ENCODE data around the gene CEP128.

CEP128 gene

GRCh38 chr14:80771201-80771600, 170.3 kb downstream of the CEP128 start:
- Histone ChIP-seq H3K4me3 (ENCODE audit: low read depth in 1 of 2, low read length in 2 of 2) (no peak overlapping the region), H3K36me3 (ENCODE audit: control insufficient read depth in 1 of 2, insufficient read depth in 2 of 2, low read length in 2 of 2) (no peaks in the 10 kb centered on the region), H3K4me1 (ENCODE audit: control insufficient read depth in 1 of 2, insufficient read depth in 2 of 2, low read length in 2 of 2) (no peaks in the 10 kb centered on the region), H3K9me3 (ENCODE audit: control insufficient read depth in 1 of 2, low read length in 2 of 2) (no peaks in the 10 kb centered on the region), H3K27ac (ENCODE audit: low read length) (no peak overlapping the region), H3K27me3 (ENCODE audit: low read depth, low read length) (no peaks in the 10 kb centered on the region)

- no peaks in the 10 kb centered on the region for H3K9me3 ChIP-seq (ENCODE audit: control insufficient read depth in 1 of 2, low read length in 2 of 2)
These were observed 171.2 kb downstream of the CEP128 start for GRCh38 chr14:80770114-80770908.

GRCh38 chr14:80768646-80769045, 172.9 kb downstream of the CEP128 start:
- H3K36me3 ChIP-seq (ENCODE audit: control insufficient read depth in 1 of 2, insufficient read depth in 2 of 2, low read length in 2 of 2), result no peaks in the 10 kb centered on the region
- H3K4me3 ChIP-seq (ENCODE audit: low read depth in 1 of 2, low read length in 2 of 2), result no peak overlapping the region
- H3K9me3 ChIP-seq (ENCODE audit: control insufficient read depth in 1 of 2, low read length in 2 of 2), result no peaks in the 10 kb centered on the region
- no peaks in the 10 kb centered on the region for H3K27me3 ChIP-seq (ENCODE audit: low read depth, low read length)
- H3K4me1 ChIP-seq (ENCODE audit: control insufficient read depth in 1 of 2, insufficient read depth in 2 of 2, low read length in 2 of 2), result no peaks in the 10 kb centered on the region
- H3K27ac ChIP-seq (ENCODE audit: low read length), result no peak overlapping the region

More at GRCh38 chr14:80770114-80770908, 171.2 kb downstream of the CEP128 start:
- H3K27me3 ChIP-seq (ENCODE audit: low read depth, low read length), result no peaks in the 10 kb centered on the region
- H3K36me3 ChIP-seq (ENCODE audit: control insufficient read depth in 1 of 2, insufficient read depth in 2 of 2, low read length in 2 of 2), result no peaks in the 10 kb centered on the region
- no peak overlapping the region for H3K4me3 ChIP-seq (ENCODE audit: low read depth in 1 of 2, low read length in 2 of 2)
- no peaks in the 10 kb centered on the region for H3K4me1 ChIP-seq (ENCODE audit: control insufficient read depth in 1 of 2, insufficient read depth in 2 of 2, low read length in 2 of 2)
- H3K27ac ChIP-seq (ENCODE audit: low read length), result no peak overlapping the region

- H3K4me3 ChIP-seq (ENCODE audit: low read depth in 1 of 2, low read length in 2 of 2), result no peak overlapping the region
- no peaks in the 10 kb centered on the region for H3K4me1 ChIP-seq (ENCODE audit: control insufficient read depth in 1 of 2, insufficient read depth in 2 of 2, low read length in 2 of 2)
- no peaks in the 10 kb centered on the region for H3K9me3 ChIP-seq (ENCODE audit: control insufficient read depth in 1 of 2, low read length in 2 of 2)
- H3K27me3 ChIP-seq (ENCODE audit: low read depth, low read length), result no peaks in the 10 kb centered on the region
- H3K27ac ChIP-seq (ENCODE audit: low read length), result no peak overlapping the region
- no peaks in the 10 kb centered on the region for H3K36me3 ChIP-seq (ENCODE audit: control insufficient read depth in 1 of 2, insufficient read depth in 2 of 2, low read length in 2 of 2)
These were observed 176.5 kb downstream of the CEP128 start for GRCh38 chr14:80764921-80765507.

- Histone ChIP-seq H3K36me3 (ENCODE audit: control insufficient read depth in 1 of 2, insufficient read depth in 2 of 2, low read length in 2 of 2) (no peaks in the 10 kb centered on the region), H3K4me3 (ENCODE audit: low read depth in 1 of 2, low read length in 2 of 2) (no peak overlapping the region), H3K4me1 (ENCODE audit: control insufficient read depth in 1 of 2, insufficient read depth in 2 of 2, low read length in 2 of 2) (no peaks in the 10 kb centered on the region), H3K9me3 (ENCODE audit: control insufficient read depth in 1 of 2, low read length in 2 of 2) (no peaks in the 10 kb centered on the region), H3K27me3 (ENCODE audit: low read depth, low read length) (no peaks in the 10 kb centered on the region), H3K27ac (ENCODE audit: low read length) (no peak overlapping the region)
These were observed 177.0 kb downstream of the CEP128 start for GRCh38 chr14:80764496-80764895.

- H3K4me1 ChIP-seq (ENCODE audit: control insufficient read depth in 1 of 2, insufficient read depth in 2 of 2, low read length in 2 of 2), result no peaks in the 10 kb centered on the region
- H3K36me3 ChIP-seq (ENCODE audit: control insufficient read depth in 1 of 2, insufficient read depth in 2 of 2, low read length in 2 of 2), result no peaks in the 10 kb centered on the region
- no peak overlapping the region for H3K27ac ChIP-seq (ENCODE audit: low read length)
- H3K4me3 ChIP-seq (ENCODE audit: low read depth in 1 of 2, low read length in 2 of 2), result no peak overlapping the region
- H3K27me3 ChIP-seq (ENCODE audit: low read depth, low read length), result no peaks in the 10 kb centered on the region
- H3K9me3 ChIP-seq (ENCODE audit: control insufficient read depth in 1 of 2, low read length in 2 of 2), result no peaks in the 10 kb centered on the region
These were observed 178.8 kb downstream of the CEP128 start for GRCh38 chr14:80762641-80763228.

- Histone ChIP-seq H3K4me3 (ENCODE audit: low read depth in 1 of 2, low read length in 2 of 2) (no peak overlapping the region), H3K27ac (ENCODE audit: low read length) (no peak overlapping the region), H3K27me3 (ENCODE audit: low read depth, low read length) (no peaks in the 10 kb centered on the region), H3K4me1 (ENCODE audit: control insufficient read depth in 1 of 2, insufficient read depth in 2 of 2, low read length in 2 of 2) (no peaks in the 10 kb centered on the region), H3K9me3 (ENCODE audit: control insufficient read depth in 1 of 2, low read length in 2 of 2) (no peaks in the 10 kb centered on the region), H3K36me3 (ENCODE audit: control insufficient read depth in 1 of 2, insufficient read depth in 2 of 2, low read length in 2 of 2) (peaks cover 0 to 5% of the 10 kb centered on the region in 2 donors)
These were observed 186.8 kb downstream of the CEP128 start for GRCh38 chr14:80754696-80755095.

- Histone ChIP-seq H3K27me3 (ENCODE audit: low read depth, low read length) (no peaks in the 10 kb centered on the region), H3K4me3 (ENCODE audit: low read depth in 1 of 2, low read length in 2 of 2) (no peak overlapping the region), H3K36me3 (ENCODE audit: control insufficient read depth in 1 of 2, insufficient read depth in 2 of 2, low read length in 2 of 2) (peaks cover 0 to 3% of the 10 kb centered on the region in 2 donors), H3K4me1 (ENCODE audit: control insufficient read depth in 1 of 2, insufficient read depth in 2 of 2, low read length in 2 of 2) (no peaks in the 10 kb centered on the region), H3K27ac (ENCODE audit: low read length) (no peak overlapping the region), H3K9me3 (ENCODE audit: control insufficient read depth in 1 of 2, low read length in 2 of 2) (no peaks in the 10 kb centered on the region)
These were observed 190.3 kb downstream of the CEP128 start for GRCh38 chr14:80751285-80751684.

- no peaks in the 10 kb centered on the region for H3K4me1 ChIP-seq (ENCODE audit: control insufficient read depth in 1 of 2, insufficient read depth in 2 of 2, low read length in 2 of 2)
- no peak overlapping the region for H3K4me3 ChIP-seq (ENCODE audit: low read depth in 1 of 2, low read length in 2 of 2)
- H3K36me3 ChIP-seq (ENCODE audit: control insufficient read depth in 1 of 2, insufficient read depth in 2 of 2, low read length in 2 of 2), result no peaks in the 10 kb centered on the region
- no peak overlapping the region for H3K27ac ChIP-seq (ENCODE audit: low read length)
- H3K9me3 ChIP-seq (ENCODE audit: control insufficient read depth in 1 of 2, low read length in 2 of 2), result no peaks in the 10 kb centered on the region
- no peaks in the 10 kb centered on the region for H3K27me3 ChIP-seq (ENCODE audit: low read depth, low read length)
These were observed 215.3 kb downstream of the CEP128 start for GRCh38 chr14:80726211-80726610.

- Histone ChIP-seq H3K9me3 (ENCODE audit: control insufficient read depth in 1 of 2, low read length in 2 of 2) (no peaks in the 10 kb centered on the region), H3K27ac (ENCODE audit: low read length) (no peak overlapping the region)
These were observed 222.6 kb downstream of the CEP128 start for GRCh38 chr14:80718940-80719339.

GRCh38 chr14:80714474-80714873, 227.1 kb downstream of the CEP128 start:
- H3K27me3 ChIP-seq (ENCODE audit: low read depth, low read length), result no peaks in the 10 kb centered on the region
- H3K4me3 ChIP-seq (ENCODE audit: low read depth in 1 of 2, low read length in 2 of 2), result no peak overlapping the region
- no peaks in the 10 kb centered on the region for H3K4me1 ChIP-seq (ENCODE audit: control insufficient read depth in 1 of 2, insufficient read depth in 2 of 2, low read length in 2 of 2)
- no peaks in the 10 kb centered on the region for H3K36me3 ChIP-seq (ENCODE audit: control insufficient read depth in 1 of 2, insufficient read depth in 2 of 2, low read length in 2 of 2)
- no peaks in the 10 kb centered on the region for H3K9me3 ChIP-seq (ENCODE audit: control insufficient read depth in 1 of 2, low read length in 2 of 2)
- H3K27ac ChIP-seq (ENCODE audit: low read length), result no peak overlapping the region

More at GRCh38 chr14:80718940-80719339, 222.6 kb downstream of the CEP128 start:
- Histone ChIP-seq H3K4me1 (ENCODE audit: control insufficient read depth in 1 of 2, insufficient read depth in 2 of 2, low read length in 2 of 2) (no peaks in the 10 kb centered on the region), H3K27me3 (ENCODE audit: low read depth, low read length) (no peaks in the 10 kb centered on the region), H3K4me3 (ENCODE audit: low read depth in 1 of 2, low read length in 2 of 2) (no peak overlapping the region), H3K36me3 (ENCODE audit: control insufficient read depth in 1 of 2, insufficient read depth in 2 of 2, low read length in 2 of 2) (no peaks in the 10 kb centered on the region)

Data from muscle layer of duodenum (tissue), 2 donors.